ENCODE data around the gene GRK5. TPM values are rescaled to one million over a fixed set of nuclear protein-coding genes. Genes with fewer than 3 reads are reported as not detected.

GRK5 gene
- total RNA-seq, 4 donors from 2014 or later: 6.2 to 12.5 (median 9.1) TPM

GRCh38 chr10:119422682-119423509 is 215.5 kb downstream of the GRK5 start:
- intact Hi-C loops (cut with DNase I; ENCODE audit: low total_unique reads): no loop called here
- Histone ChIP-seq H3K36me3 (no peaks in the 10 kb centered on the region), H3K4me3 (no peak overlapping the region), H3K27ac (peak overlapping the region in 3 of 4 donors; percentile 3 to 36 (median 24)), H3K9me3 (no peaks in the 10 kb centered on the region), H3K27me3 (no peaks in the 10 kb centered on the region), H3K4me1 (peaks cover 0 to 5% of the 10 kb centered on the region in 2 donors)
- TF ChIP-seq POLR2A (IDR thresholded peaks at IDR 0.05) (no peak), CTCF (IDR thresholded peaks at IDR 0.05 in 4 of 5, conservative IDR thresholded peaks at IDR 0.05 in 1 of 5) (no peak)
- no peak for ATAC-seq
- in situ Hi-C loops (cut with MboI; ENCODE audit: low sequenced_read_pairs in 4 of 4): no loop called here
- DNase-seq: no peak

- ATAC-seq: no peak
Observed at GRCh38 chr10:119423510-119424257, 216.3 kb downstream of the GRK5 start.

GRCh38 chr10:119424258-119424975 is 217.0 kb downstream of the GRK5 start:
- Histone ChIP-seq H3K4me1 (peaks cover 0 to 5% of the 10 kb centered on the region in 2 donors), H3K9me3 (no peaks in the 10 kb centered on the region), H3K4me3 (no peak overlapping the region), H3K36me3 (no peaks in the 10 kb centered on the region), H3K27me3 (no peaks in the 10 kb centered on the region), H3K27ac (no peak overlapping the region)
- in situ Hi-C loops (cut with MboI; ENCODE audit: low sequenced_read_pairs in 4 of 4): no loop called here
- no peak for ATAC-seq
- intact Hi-C loops (cut with DNase I; ENCODE audit: low total_unique reads): no loop called here
- TF ChIP-seq POLR2A (IDR thresholded peaks at IDR 0.05) (no peak), CTCF (IDR thresholded peaks at IDR 0.05 in 4 of 5, conservative IDR thresholded peaks at IDR 0.05 in 1 of 5) (no peak)
- no peak for DNase-seq

More at GRCh38 chr10:119423510-119424257, 216.3 kb downstream of the GRK5 start:
- intact Hi-C loops (cut with DNase I; ENCODE audit: low total_unique reads) (no loop called here), in situ Hi-C loops (cut with MboI; ENCODE audit: low sequenced_read_pairs in 4 of 4) (no loop called here)
- H3K27me3 ChIP-seq: no peaks in the 10 kb centered on the region
- peaks cover 0 to 5% of the 10 kb centered on the region in 2 donors for H3K4me1 ChIP-seq
- H3K27ac ChIP-seq: no peak overlapping the region
- DNase-seq: no peak
- H3K9me3 ChIP-seq: no peaks in the 10 kb centered on the region
- H3K4me3 ChIP-seq: no peak overlapping the region
- H3K36me3 ChIP-seq: no peaks in the 10 kb centered on the region
- no peak for TF ChIP-seq POLR2A (IDR thresholded peaks at IDR 0.05)
- no peak for TF ChIP-seq CTCF (IDR thresholded peaks at IDR 0.05 in 4 of 5, conservative IDR thresholded peaks at IDR 0.05 in 1 of 5)

DNA sequence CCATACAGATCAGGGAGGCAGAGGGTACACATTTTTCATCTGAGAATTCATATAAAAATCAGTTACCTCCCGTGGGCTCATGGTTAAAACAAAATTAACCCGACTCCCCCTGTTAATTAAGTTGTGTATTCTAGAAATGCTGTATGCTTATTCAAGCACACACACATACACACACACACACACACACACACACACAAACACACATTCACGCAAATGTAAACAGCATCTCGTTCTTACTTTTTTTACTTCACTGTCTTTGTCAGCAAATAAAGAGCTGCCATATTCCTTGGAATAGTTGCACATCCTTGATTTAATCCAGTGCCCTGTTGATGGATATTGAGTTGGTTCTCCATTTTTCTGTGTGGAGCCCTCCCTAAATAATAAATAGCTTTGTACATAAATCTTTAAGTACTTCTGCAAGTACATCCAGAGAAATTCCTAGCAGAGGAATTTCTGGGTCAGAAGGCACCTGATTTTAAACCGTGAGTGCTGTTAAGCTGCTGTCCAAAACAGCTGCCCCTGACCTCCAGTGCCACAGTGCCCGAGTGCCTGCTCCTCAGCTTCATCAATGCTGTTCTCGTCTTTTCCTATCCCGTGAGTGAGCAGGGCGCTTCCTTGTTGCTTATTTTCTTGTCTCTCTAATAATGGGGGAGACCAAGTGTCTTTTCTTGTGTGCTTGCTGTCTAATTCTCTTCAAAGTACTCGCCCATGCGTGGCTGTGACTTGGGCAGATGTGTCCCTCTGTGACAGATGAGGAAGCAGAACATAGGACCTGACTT is 217.9 kb downstream of the GRK5 start:
- ATAC-seq (no peak), DNase-seq (no peak)
- Histone ChIP-seq H3K4me1 (peaks cover 0 to 5% of the 10 kb centered on the region in 2 donors), H3K27me3 (no peaks in the 10 kb centered on the region), H3K27ac (no peak overlapping the region), H3K36me3 (no peaks in the 10 kb centered on the region), H3K9me3 (no peaks in the 10 kb centered on the region), H3K4me3 (no peak overlapping the region)
- in situ Hi-C loops (cut with MboI; ENCODE audit: low sequenced_read_pairs in 4 of 4): no loop called here
- TF ChIP-seq CTCF (IDR thresholded peaks at IDR 0.05 in 4 of 5, conservative IDR thresholded peaks at IDR 0.05 in 1 of 5) (no peak), POLR2A (IDR thresholded peaks at IDR 0.05) (no peak)
- intact Hi-C loops (cut with DNase I; ENCODE audit: low total_unique reads): no loop called here
